IPS DF 6.9 (cell line): ENCODE results near the gene NRXN2.

Source experiments
- DNase-seq: peaks from one replicate; pipeline ENCODE4 v3.0.0-alpha.2; 2013; ENCODE audit warnings: low read depth, low spot score
- H3K27ac ChIP-seq: one replicate; pipeline ENCODE4 v1.5.1; 2013; ENCODE audit warnings: low read length, control low read depth
- H3K27me3 ChIP-seq: 2 replicates; pipeline ENCODE4 v1.6.1; 2013; ENCODE audit warnings: mild to moderate bottlenecking, low read length; ENCODE audit not compliant: control insufficient read depth, insufficient read depth
- H3K36me3 ChIP-seq: 2 replicates; pipeline ENCODE4 v1.6.1; 2013; ENCODE audit warnings: low read length; ENCODE audit not compliant: control insufficient read depth, insufficient read depth
- H3K4me1 ChIP-seq: 2 replicates; pipeline ENCODE4 v1.6.1; 2013; ENCODE audit warnings: low read length; ENCODE audit not compliant: control insufficient read depth, insufficient read depth
- H3K4me3 ChIP-seq: 2 replicates; pipeline ENCODE4 v1.5.1; 2013; ENCODE audit warnings: mild to moderate bottlenecking, low read length
- H3K9me3 ChIP-seq: 2 replicates; pipeline ENCODE4 v1.6.1; 2013; ENCODE audit warnings: low read length, inconsistent platforms; ENCODE audit not compliant: control insufficient read depth, insufficient read depth
- WGBS: extraction: QIAGEN DNeasy Blood & Tissue Kit; methylation state at CpG from one replicate; pipeline ENCODE4 v1.1.7; 2013; ENCODE audit warnings: mixed read lengths, missing lambda C conversion rate; ENCODE audit not compliant: insufficient read length, insufficient coverage; 5-methylcytosine and 5-hydroxymethylcytosine counted together

The NRXN2 gene

DNA sequence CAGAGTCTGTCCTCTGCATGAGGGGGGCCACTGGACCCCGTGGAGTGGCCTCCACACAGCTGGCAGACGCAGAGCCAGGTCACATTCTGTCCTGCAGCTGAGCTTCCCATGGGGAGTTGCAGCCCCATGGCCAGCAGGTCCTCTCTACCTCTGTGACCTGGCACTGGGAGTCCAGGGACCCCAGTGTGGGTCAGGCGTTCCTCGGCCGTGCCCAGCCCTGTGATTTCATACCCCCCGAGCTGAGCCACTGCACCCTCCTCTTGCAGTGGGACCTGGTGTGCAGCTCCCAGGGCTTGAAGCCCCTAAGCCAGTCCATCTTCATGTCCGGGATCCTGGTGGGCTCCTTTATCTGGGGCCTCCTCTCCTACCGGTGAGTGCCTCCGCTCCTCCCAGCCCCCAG, 164.1 kb downstream of the NRXN2 start:
- no peaks in the 10 kb centered on the region for H3K36me3 ChIP-seq
- no peak overlapping the region for H3K4me3 ChIP-seq
- no peaks in the 10 kb centered on the region for H3K27me3 ChIP-seq
- H3K9me3 ChIP-seq = no peaks in the 10 kb centered on the region
- DNase-seq = no peak
- peaks cover 12% of the 10 kb centered on the region for H3K4me1 ChIP-seq
- WGBS = no CpG with 5 or more reads among the region's 9 CpGs
- no peak overlapping the region for H3K27ac ChIP-seq

DNA sequence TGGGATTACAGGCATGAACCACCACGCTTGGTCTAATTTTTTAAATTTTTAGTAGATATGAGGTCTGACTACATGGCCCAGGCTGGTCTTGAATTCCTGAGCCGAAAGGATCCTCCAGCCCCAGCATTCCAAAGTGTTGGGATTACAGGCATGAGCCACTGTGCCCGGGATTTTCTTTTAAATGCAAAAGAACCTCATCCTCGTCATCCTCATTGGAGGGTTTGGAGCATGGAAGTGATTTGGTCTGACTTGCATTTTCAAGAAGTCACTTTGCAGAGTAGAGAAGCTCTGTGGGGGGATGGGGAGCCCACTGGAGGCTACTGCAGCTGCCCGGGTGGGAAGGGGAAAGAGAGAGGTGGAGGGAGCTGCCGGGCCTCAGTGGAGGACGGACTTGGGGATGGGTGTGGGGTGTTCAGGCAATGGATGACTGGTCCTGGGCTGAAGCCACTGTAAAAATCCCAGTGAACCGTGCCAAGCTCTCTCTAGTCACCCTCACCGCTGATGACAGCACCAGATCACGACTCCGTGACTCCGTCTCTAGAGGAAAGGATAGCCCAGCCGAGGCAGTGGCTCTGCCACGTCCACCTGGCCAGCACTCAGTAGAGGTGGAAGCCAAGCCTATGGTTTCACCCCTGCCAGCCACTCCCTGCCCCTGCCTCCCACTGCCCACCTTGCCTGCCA, 164.8 kb downstream of the NRXN2 start:
- H3K4me3 ChIP-seq = no peak overlapping the region
- no peaks in the 10 kb centered on the region for H3K9me3 ChIP-seq
- WGBS = no CpG with 5 or more reads among the region's 14 CpGs
- H3K4me1 ChIP-seq = peaks cover 12% of the 10 kb centered on the region
- H3K27ac ChIP-seq = no peak overlapping the region
- no peaks in the 10 kb centered on the region for H3K36me3 ChIP-seq
- no peak for DNase-seq
- no peaks in the 10 kb centered on the region for H3K27me3 ChIP-seq

DNA sequence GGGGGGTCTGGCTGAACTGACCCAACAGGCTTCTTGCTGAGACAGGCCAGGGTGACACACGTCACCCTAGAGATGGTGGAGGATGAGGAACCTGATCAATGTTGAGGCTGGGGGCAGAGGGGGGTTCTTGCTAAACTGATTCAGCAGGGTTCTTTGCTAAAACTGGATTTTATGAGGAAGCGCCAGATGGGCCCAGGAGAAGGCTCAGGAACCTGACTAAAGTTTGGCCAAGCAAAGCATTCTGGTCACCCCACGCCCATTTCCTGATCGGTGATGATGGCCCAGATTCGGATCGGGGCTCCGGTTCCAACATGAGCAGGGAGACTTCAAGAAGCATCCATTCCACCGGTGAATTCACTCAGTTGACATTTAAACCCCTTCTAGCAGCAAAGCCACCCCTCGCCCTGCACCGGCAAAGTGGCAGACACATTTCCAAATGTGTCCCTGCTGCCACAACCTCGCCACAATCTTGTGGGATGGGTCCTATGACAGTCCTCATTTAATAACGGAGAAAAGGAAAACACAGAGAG, 166.2 kb downstream of the NRXN2 start:
- H3K27ac ChIP-seq = no peak overlapping the region
- WGBS = no CpG with 5 or more reads among the region's 12 CpGs

More for the DNA sequence above, 166.2 kb downstream of the NRXN2 start:
- Histone ChIP-seq H3K36me3 (no peaks in the 10 kb centered on the region), H3K9me3 (no peaks in the 10 kb centered on the region), H3K4me3 (no peak overlapping the region), H3K4me1 (peaks cover 12% of the 10 kb centered on the region), H3K27me3 (no peaks in the 10 kb centered on the region)
- no peak for DNase-seq
